ENCODE results near the gene VAMP1.
A peak's percentile ranks its signal among the peaks of the same experiment; 100 is the strongest.

The VAMP1 gene

DNA sequence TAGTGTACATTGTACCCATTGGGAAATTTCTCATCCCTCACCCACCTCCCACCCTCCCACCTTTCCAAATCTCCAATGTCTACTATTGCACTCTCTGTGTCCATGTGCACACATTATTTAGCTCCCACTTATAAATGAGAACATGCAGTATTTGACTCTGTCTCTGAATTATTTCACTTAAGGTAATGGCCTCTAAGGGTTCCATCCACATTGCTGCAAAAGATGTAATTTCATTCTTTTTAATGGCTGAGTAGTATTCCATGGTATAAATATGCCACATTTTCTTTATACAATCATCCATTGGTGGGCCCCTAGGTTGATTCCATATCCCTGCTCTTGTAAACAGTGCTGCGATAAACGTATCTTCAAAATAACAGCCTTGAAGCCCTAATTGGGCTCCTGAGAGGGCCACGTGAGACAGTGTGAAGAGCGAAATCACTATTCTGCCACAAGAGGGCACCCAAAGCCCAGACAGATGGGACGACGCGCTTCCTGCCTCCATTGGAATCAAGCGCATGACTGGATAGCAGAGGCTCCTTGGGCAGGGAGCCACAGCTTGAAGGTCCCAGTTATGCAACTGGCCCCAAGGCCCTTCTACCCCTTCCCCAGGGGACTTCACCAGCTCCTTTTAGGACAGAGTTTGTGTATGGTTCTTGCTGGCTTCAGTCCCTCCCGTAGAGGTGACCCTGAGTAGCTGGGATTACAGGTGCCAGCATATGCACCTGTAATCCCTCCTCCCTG is 47.0 kb downstream of the VAMP1 start:
- peak; percentile 84 to 87 for DNase-seq

DNA sequence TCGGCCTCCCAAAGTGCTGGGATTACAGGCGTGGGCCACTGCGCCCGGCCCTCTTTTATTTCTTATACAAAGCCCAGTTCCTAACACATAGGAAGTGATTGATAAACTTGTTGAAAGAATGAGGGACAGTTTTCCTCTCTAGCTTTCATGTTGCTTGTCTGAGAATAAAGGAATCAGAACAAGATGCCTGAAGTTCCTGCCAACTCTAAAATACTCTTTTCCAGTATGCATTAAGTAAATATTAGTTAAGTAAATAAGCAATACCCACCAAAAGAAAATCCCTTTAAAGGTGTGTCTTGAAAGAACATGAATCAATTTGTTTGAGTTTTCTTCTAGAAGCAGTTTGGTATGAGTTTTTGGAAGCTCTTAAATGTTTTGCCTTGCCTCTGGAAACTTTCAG is 50.1 kb downstream of the VAMP1 start:
- DNase-seq, result no peak

DNA sequence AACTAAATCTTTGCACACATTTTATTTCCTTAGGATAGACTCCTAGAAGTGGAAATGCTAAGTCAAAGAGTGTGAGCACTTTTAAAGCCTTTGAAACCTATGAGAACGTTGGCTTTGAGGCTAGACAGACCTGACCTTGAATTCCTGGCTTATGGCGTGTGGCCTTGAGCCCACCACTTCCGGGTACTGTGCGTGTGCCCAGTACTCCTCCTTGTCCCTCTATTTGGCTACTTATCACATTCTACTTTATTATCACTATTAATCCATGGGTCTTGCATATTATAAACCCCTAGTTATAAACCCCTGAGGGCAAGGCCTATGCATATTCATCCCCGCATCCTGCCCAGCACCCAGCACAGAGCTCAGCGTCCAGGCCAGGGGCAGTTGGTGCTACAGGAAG is 51.7 kb downstream of the VAMP1 start:
- no peak for DNase-seq

DNA sequence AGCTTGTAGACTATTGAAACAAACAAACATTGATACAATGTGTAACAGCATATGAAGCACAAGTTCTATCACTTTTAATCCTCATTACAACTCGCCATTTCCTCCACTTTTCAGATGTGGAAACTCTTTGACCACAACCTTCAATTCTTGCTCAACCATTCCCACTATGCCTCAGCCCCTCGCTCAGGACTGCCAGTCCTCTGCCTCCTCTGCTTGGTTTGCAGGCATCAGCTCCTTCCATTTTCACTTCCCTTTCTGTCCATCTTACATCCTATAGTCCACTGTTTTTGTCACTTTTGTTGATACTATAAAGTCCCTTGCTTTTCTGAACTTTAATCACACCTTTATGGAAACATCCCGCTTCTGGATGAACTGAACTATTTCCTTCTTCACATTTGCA is 53.9 kb downstream of the VAMP1 start:
- peak in 1 of 2 donors; percentile 26 for DNase-seq

Measured in CD4-positive, alpha-beta T cell treated with Interleukin-1 beta for 1 hour (primary cell).